H1 (cell line): Measurements from ENCODE around the gene PUSL1. TPM values are rescaled to one million over a fixed set of nuclear protein-coding genes. Genes with fewer than 3 reads are reported as not detected.

Experiments used
- CTCF ChIA-PET: fragments of 300-600 bp; sonication (Branson Sonifier 250); formaldehyde crosslinking; loops from one replicate; lab custom pipeline; 2021; ENCODE audit not compliant: partially characterized antibody; lab: Charles Lee
- POLR2A ChIA-PET: fragments of 300-600 bp; sonication (Branson Sonifier 250); formaldehyde crosslinking; loops from one replicate; lab custom pipeline; 2021; ENCODE audit warnings: inconsistent platforms; ENCODE audit not compliant: partially characterized antibody; lab: Charles Lee
- DNase-seq, 2 experiments: peaks; one replicate each; pipeline versions ENCODE4 v3.0.0 to v3.0.0-alpha.2; 2010 to 2022; ENCODE audit warnings: low spot score in 2 of 2, low read depth in 1 of 2, mixed read lengths in 1 of 2
- FAIRE-seq: peaks from 2 replicates; lab custom pipeline; 2011; peaks lifted over from hg19 to GRCh38; lab: Jason Lieb, UNC
- H2AFZ ChIP-seq: 2 replicates; pipeline ENCODE4 v1.8.1; 2012; ENCODE audit warnings: low read length, inconsistent platforms
- H2AK5ac ChIP-seq: 2 replicates; pipeline ENCODE4 v1.6.1; 2013; ENCODE audit warnings: low read depth, low read length
- H2BK120ac ChIP-seq: replicated peaks from 2 replicates; pipeline ENCODE3; 2013; ENCODE audit warnings: low read depth, low read length, inconsistent platforms
- H2BK12ac ChIP-seq: 2 replicates; pipeline ENCODE4 v1.6.1; 2013; ENCODE audit warnings: low read depth, low read length
- H2BK15ac ChIP-seq: 2 replicates; pipeline ENCODE4 v1.6.1; 2013; ENCODE audit warnings: low read length
- H2BK20ac ChIP-seq: 2 replicates; pipeline ENCODE4 v1.6.1; 2013; ENCODE audit warnings: low read length
- H2BK5ac ChIP-seq: 2 replicates; pipeline ENCODE4 v1.6.1; 2013; ENCODE audit warnings: low read depth, low read length
- H3K14ac ChIP-seq: 2 replicates; pipeline ENCODE4 v1.6.1; 2013; ENCODE audit warnings: inconsistent platforms; ENCODE audit not compliant: insufficient read length
- H3K18ac ChIP-seq: 2 replicates; pipeline ENCODE4 v1.6.1; 2013; ENCODE audit warnings: low read length; ENCODE audit errors: extremely low read depth
- H3K23ac ChIP-seq: 2 replicates; pipeline ENCODE4 v1.6.1; 2013; ENCODE audit warnings: inconsistent platforms; ENCODE audit not compliant: insufficient read length
- H3K23me2 ChIP-seq: 2 replicates; pipeline ENCODE4 v1.6.1; 2013; ENCODE audit warnings: low read depth, low read length
- H3K27ac ChIP-seq: 2 replicates; pipeline ENCODE4 v1.6.1; 2011; ENCODE audit warnings: low read depth, low read length, inconsistent platforms
- H3K27me3 ChIP-seq, 4 experiments: replicated peaks in 1 of 4; 1 replicate in 1 of 4; 2 replicates in 3 of 4; pipeline versions ENCODE4 v1.6.1 to v1.8.1; 2011 to 2013; ENCODE audit warnings: low read length in 3 of 4, mild to moderate bottlenecking in 3 of 4, inconsistent platforms in 2 of 4, mixed read lengths in 2 of 4, moderate library complexity in 1 of 4; ENCODE audit not compliant: control insufficient read depth in 3 of 4, insufficient read depth in 3 of 4; ENCODE audit errors: extremely low read depth in 1 of 4
- H3K36me3 ChIP-seq, 4 experiments: 2 replicates each; pipeline versions ENCODE4 v1.6.1 to v1.8.1; 2011 to 2013; ENCODE audit warnings: mild to moderate bottlenecking in 4 of 4, low read length in 3 of 4, moderate library complexity in 2 of 4, control low read depth in 1 of 4, inconsistent platforms in 1 of 4; ENCODE audit not compliant: insufficient read depth in 4 of 4, control insufficient read depth in 2 of 4
- H3K4ac ChIP-seq: replicated peaks from 2 replicates; pipeline ENCODE3; 2013; ENCODE audit warnings: low read length, low read depth, mixed read lengths, inconsistent platforms; ENCODE audit not compliant: insufficient read length
- H3K4me1 ChIP-seq, 4 experiments: replicated peaks in 1 of 4; 1 replicate in 1 of 4; 2 replicates in 3 of 4; pipeline versions ENCODE4 v1.6.1 to v1.8.1; 2011 to 2013; ENCODE audit warnings: low read length in 3 of 4, inconsistent platforms in 2 of 4, mixed read lengths in 1 of 4; ENCODE audit not compliant: insufficient read depth in 4 of 4, control insufficient read depth in 3 of 4
- H3K4me2 ChIP-seq, 2 experiments: 2 replicates each; pipeline versions ENCODE4 v1.6.1 to v1.8.1; 2011 to 2013; ENCODE audit warnings: low read depth in 2 of 2, low read length in 2 of 2, control low read depth in 1 of 2, inconsistent platforms in 1 of 2, mild to moderate bottlenecking in 1 of 2; ENCODE audit not compliant: insufficient read depth in 1 of 2
- H3K4me3 ChIP-seq, 4 experiments: fragments of 200-600, 300-600 bp in 1 of 4; sonication (generic), shearing (Covaris generic), sonication (Bioruptor Twin) in 1 of 4; 2 replicates each; pipeline versions ENCODE4 v1.5.1 to v1.8.1; 2011 to 2016; ENCODE audit warnings: low read length in 4 of 4, low read depth in 3 of 4, control low read depth in 2 of 4, inconsistent platforms in 2 of 4, mild to moderate bottlenecking in 2 of 4, mixed read lengths in 1 of 4, moderate library complexity in 1 of 4; ENCODE audit not compliant: insufficient read depth in 2 of 4; ENCODE audit errors: extremely low read depth in 1 of 4
- H3K56ac ChIP-seq: replicated peaks from 2 replicates; pipeline ENCODE3; 2013; ENCODE audit warnings: low read depth, mild to moderate bottlenecking, mixed read lengths, low read length, inconsistent platforms; ENCODE audit not compliant: insufficient read length
- H3K79me1 ChIP-seq: 2 replicates; pipeline ENCODE4 v1.6.1; 2013; ENCODE audit warnings: low read depth, low read length, control low read depth
- H3K79me2 ChIP-seq, 2 experiments: 2 replicates each; pipeline versions ENCODE4 v1.6.1 to v1.8.1; 2012 to 2013; ENCODE audit warnings: low read length in 2 of 2, mild to moderate bottlenecking in 2 of 2, inconsistent platforms in 1 of 2; ENCODE audit not compliant: insufficient read depth in 2 of 2, control insufficient read depth in 1 of 2
- H3K9ac ChIP-seq, 4 experiments: replicated peaks in 1 of 4; 1 replicate in 1 of 4; 2 replicates in 3 of 4; pipeline versions ENCODE4 v1.6.1 to v1.8.1; 2011 to 2013; ENCODE audit warnings: low read depth in 3 of 4, low read length in 3 of 4, control low read depth in 2 of 4, mild to moderate bottlenecking in 2 of 4, moderate library complexity in 2 of 4, inconsistent platforms in 1 of 4; ENCODE audit errors: extremely low read depth in 1 of 4
- H3K9me3 ChIP-seq, 2 experiments: 2 replicates each; pipeline versions ENCODE4 v1.6.1 to v1.8.1; 2012 to 2013; ENCODE audit warnings: mild to moderate bottlenecking in 2 of 2, moderate library complexity in 2 of 2, control low read depth in 1 of 2, inconsistent platforms in 1 of 2, low read depth in 1 of 2, low read length in 1 of 2, mixed read lengths in 1 of 2; ENCODE audit not compliant: insufficient read depth in 2 of 2
- H4K20me1 ChIP-seq, 2 experiments: replicated peaks in 1 of 2; 2 replicates each; pipeline versions ENCODE3 to v1.8.1; 2011 to 2013; ENCODE audit warnings: inconsistent platforms in 2 of 2, low read length in 2 of 2, mild to moderate bottlenecking in 1 of 2; ENCODE audit not compliant: insufficient read depth in 2 of 2, control insufficient read depth in 1 of 2
- H4K5ac ChIP-seq: 2 replicates; pipeline ENCODE4 v1.6.1; 2013; ENCODE audit warnings: low read length, low read depth, mixed read lengths, inconsistent platforms; ENCODE audit not compliant: insufficient read length
- H4K8ac ChIP-seq: 2 replicates; pipeline ENCODE4 v1.8.0; 2013; ENCODE audit warnings: mild to moderate bottlenecking, moderate library complexity, low read length, inconsistent platforms; ENCODE audit not compliant: insufficient read depth; ENCODE audit errors: extremely low read depth
- H4K91ac ChIP-seq: replicated peaks from 2 replicates; pipeline ENCODE3; 2013; ENCODE audit warnings: low read length, mixed read lengths, inconsistent platforms; ENCODE audit not compliant: insufficient read length
- JUN ChIP-seq: IDR thresholded peaks from 2 replicates; pipeline ENCODE4 v1.6.1; 2011; ENCODE audit warnings: low read depth, mild to moderate bottlenecking, improper control_type of control experiment, low read length
- POLR2AphosphoS5 ChIP-seq: IDR thresholded peaks from 2 replicates; pipeline ENCODE4 v1.6.1; 2011; ENCODE audit warnings: low read depth, low read length
- WGBS, 2 experiments: shearing (Covaris generic) in 1 of 2; methylation state at CpG; one replicate each; pipeline versions ENCODE4 v1.1.6 to v1.1.7; 2013 to 2015; ENCODE audit warnings: low lambda C conversion rate in 2 of 2, mixed read lengths in 2 of 2, inconsistent platforms in 1 of 2, low coverage in 1 of 2, missing lambda C conversion rate in 1 of 2; ENCODE audit not compliant: insufficient replicate concordance in 2 of 2, insufficient coverage in 1 of 2, insufficient read length in 1 of 2; ENCODE audit errors: extremely low coverage in 1 of 2, missing lambda C conversion rate in 1 of 2; 5-methylcytosine and 5-hydroxymethylcytosine counted together
- polyA plus RNA-seq, 7 experiments: library from polyadenylated mRNA; depleted of rRNA in 3 of 7; stranded (reverse) in 5 of 7; unstranded in 2 of 7; fragments of >200 nt in 5 of 7; fragments of 200-250 nt in 2 of 7; gene quantifications; 1 replicate in 5 of 7; 2 replicates in 1 of 7; 4 replicates in 1 of 7; pipeline versions ENCODE4 v1.2.1 to v1.2.3, GENCODE V29; 2011 to 2013; ENCODE audit warnings: missing spikeins in 2 of 7, mixed read lengths in 2 of 7
- total RNA-seq: library from RNA; stranded (reverse); fragmentation: NEBNext Ultra II Directional; extraction: Animal tissue kit (Norgen Biotek cat#: 25700); gene quantifications from 2 replicates; pipeline ENCODE4 v1.2.1, GENCODE V29; 2021

Gene PUSL1
- total and polyA plus RNA-seq, 2 of the 8 experiments (the other 6 are each of a cell fraction or from before 2014, with no cell fraction given): 38.8 to 87.4 TPM

- 93% methylated on average over 27 of the region's 36 CpGs; no CpG with 5 or more reads in 1 of the 2 experiments for WGBS, 2 experiments
- H3K36me3 ChIP-seq: peaks cover 0 to 15% (median 3%) of the 10 kb centered on the region in 4 experiments; a peak in 4 of 8 replicates
Observed at GRCh38 chr1:1333551-1334241, 25.3 kb downstream of the PUSL1 start.

More at GRCh38 chr1:1333551-1334241, 25.3 kb downstream of the PUSL1 start:
- Histone ChIP-seq H3K14ac (no peak overlapping the region), H3K18ac (no peak overlapping the region), H3K23ac (no peak overlapping the region), H3K23me2 (peaks cover 2% of the 10 kb centered on the region; the same call in 1 of the 2 replicates), H4K20me1 (peaks cover 10 to 32% of the 10 kb centered on the region in 2 experiments), H3K9ac (no peak overlapping the region), H4K5ac (no peak overlapping the region), H3K27me3 (no peaks in the 10 kb centered on the region; a peak in 1 of 7 replicates), H3K4me1 (no peaks in the 10 kb centered on the region; a peak in 2 of 7 replicates), H3K79me1 (peaks cover 6% of the 10 kb centered on the region; the same call in 1 of the 2 replicates), H2AFZ (no peak overlapping the region), H2BK120ac (no peak overlapping the region), H3K4me2 (no peak overlapping the region), H4K8ac (no peak overlapping the region), H2BK12ac (no peak overlapping the region), H2AK5ac (no peak overlapping the region), H3K79me2 (no peaks in the 10 kb centered on the region), H3K9me3 (peaks cover 0 to 6% of the 10 kb centered on the region in 2 experiments; a peak in 2 of 4 replicates), H2BK20ac (no peak overlapping the region), H3K4me3 (no peak overlapping the region), H3K56ac (no peak overlapping the region), H4K91ac (no peak overlapping the region), H3K4ac (no peak overlapping the region), H2BK15ac (no peak overlapping the region), H3K27ac (no peak overlapping the region), H2BK5ac (no peak overlapping the region)
- no peak for DNase-seq
- FAIRE-seq: no peak
- TF ChIP-seq JUN: no peak
- TF ChIP-seq POLR2AphosphoS5: peak; percentile 39; the same call in 1 of the 2 replicates
- ChIA-PET CTCF (interaction anchor here (1.6 to 2.2 kb wide), 2 partner anchors 38 to 42 kb away, joined by 5 read pairs; no protein-coding TSS in a partner anchor), POLR2A (interaction anchor here (1.1 to 9.0 kb wide), 14 partner anchors 7 to 66 kb away, joined by 3 to 134 read pairs (median 4); partner anchors contain the start of genes AURKAIP1, CCNL2 and DVL1)
